ENCODE data around the gene EFHC2.

DNA sequence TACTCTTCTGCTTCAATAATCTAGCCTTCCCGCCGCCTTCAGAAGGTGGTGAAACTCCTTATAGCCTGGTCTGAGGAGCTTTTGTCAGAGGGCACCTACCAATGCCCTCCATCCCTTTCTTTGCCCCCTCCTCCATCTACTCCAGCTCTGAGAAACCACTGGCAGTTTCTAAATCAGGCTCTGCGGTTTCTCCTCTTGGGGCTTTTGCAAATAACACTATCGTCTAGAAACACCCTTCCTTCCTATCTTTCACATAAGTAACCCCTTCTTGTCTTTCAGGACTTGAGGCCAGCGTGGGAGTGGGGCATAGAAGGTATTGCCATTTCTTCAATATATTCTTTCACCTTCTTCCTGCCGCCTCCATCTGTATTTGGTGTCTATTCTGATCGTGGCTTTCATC is 1.2 kb upstream of the EFHC2 start:
- no peak for TF ChIP-seq CTCF (IDR thresholded peaks at IDR 0.05; ENCODE audit: low read depth, low read length)
- no peak for TF ChIP-seq EZH2phosphoT487 (IDR thresholded peaks at IDR 0.05; ENCODE audit: low read depth)
